NB4 (cell line): Measurements from ENCODE around the gene CNTN4.
"Not testable (repeated sequence)": the region's sequence is repeated elsewhere in the genome, so short reads cannot be mapped to it uniquely, and the experiment has no call there.

ENCODE experiments used
- DNase-seq: peaks from one replicate; pipeline ENCODE4 v3.0.0; 2010; ENCODE audit warnings: low read depth
- H3K4me3 ChIP-seq: one replicate; pipeline ENCODE4 v1.5.1; 2011; ENCODE audit warnings: mild to moderate bottlenecking, low read depth, low read length, moderate library complexity
- MAX ChIP-seq: IDR thresholded peaks from 2 replicates; pipeline ENCODE4 v1.6.1; 2011; ENCODE audit warnings: low read depth, low read length
- MYC ChIP-seq: IDR thresholded peaks from 2 replicates; pipeline ENCODE4 v1.6.1; 2011; ENCODE audit warnings: low read depth, low read length
- POLR2A ChIP-seq: IDR thresholded peaks from 2 replicates; pipeline ENCODE4 v1.6.1; 2011; ENCODE audit warnings: mild to moderate bottlenecking; ENCODE audit not compliant: insufficient read length; ENCODE audit errors: extremely low read depth
- TF ChIP-seq, protein P1 (sequence below): IDR thresholded peaks from one replicate; pipeline ENCODE4 v1.5.1; 2012; ENCODE audit warnings: low read depth, low read length

The CNTN4 gene

GRCh38 chr3:2098398-2099027 lies at the start of gene CNTN4:
Gene CNTN4 (plus strand): TSS chr3:2098866.
- DNase-seq: no peak
- TF ChIP-seq MAX (no peak), POLR2A (no peak), MYC (no peak)
- TF ChIP-seq, protein P1, sequence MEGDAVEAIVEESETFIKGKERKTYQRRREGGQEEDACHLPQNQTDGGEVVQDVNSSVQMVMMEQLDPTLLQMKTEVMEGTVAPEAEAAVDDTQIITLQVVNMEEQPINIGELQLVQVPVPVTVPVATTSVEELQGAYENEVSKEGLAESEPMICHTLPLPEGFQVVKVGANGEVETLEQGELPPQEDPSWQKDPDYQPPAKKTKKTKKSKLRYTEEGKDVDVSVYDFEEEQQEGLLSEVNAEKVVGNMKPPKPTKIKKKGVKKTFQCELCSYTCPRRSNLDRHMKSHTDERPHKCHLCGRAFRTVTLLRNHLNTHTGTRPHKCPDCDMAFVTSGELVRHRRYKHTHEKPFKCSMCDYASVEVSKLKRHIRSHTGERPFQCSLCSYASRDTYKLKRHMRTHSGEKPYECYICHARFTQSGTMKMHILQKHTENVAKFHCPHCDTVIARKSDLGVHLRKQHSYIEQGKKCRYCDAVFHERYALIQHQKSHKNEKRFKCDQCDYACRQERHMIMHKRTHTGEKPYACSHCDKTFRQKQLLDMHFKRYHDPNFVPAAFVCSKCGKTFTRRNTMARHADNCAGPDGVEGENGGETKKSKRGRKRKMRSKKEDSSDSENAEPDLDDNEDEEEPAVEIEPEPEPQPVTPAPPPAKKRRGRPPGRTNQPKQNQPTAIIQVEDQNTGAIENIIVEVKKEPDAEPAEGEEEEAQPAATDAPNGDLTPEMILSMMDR: no peak
- no peak within 1 kb of the TSS for H3K4me3 ChIP-seq

GRCh38 chr3:2061360-2061759 lies 37.3 kb upstream of the CNTN4 start:
- TF ChIP-seq MAX (no peak), POLR2A (no peak), MYC (no peak)
- TF ChIP-seq, protein P1: no peak
- H3K4me3 ChIP-seq: no peak overlapping the region
- DNase-seq: no peak

DNA sequence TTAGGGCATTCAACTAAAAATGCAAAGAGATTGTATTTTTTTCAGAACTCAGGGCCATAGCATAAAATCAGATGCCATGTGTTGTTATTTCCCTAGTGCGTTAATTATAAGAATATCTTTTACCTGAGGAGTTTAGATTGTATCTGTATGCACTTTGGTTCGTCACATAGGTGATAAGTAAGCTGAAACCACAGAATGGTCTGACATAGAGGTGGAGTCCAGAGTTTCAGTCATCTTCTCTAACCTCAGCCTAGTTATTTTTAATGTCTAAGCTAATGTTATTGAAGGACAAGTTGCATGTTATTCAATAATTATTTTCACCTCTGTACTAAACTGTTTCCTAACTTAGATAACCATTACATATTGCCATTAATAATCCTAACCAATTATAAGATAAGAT lies 27.1 kb upstream of the CNTN4 start:
- DNase-seq: no peak
- TF ChIP-seq MYC (no peak), MAX (no peak), POLR2A (no peak)
- TF ChIP-seq, protein P1: no peak
- no peak overlapping the region for H3K4me3 ChIP-seq

DNA sequence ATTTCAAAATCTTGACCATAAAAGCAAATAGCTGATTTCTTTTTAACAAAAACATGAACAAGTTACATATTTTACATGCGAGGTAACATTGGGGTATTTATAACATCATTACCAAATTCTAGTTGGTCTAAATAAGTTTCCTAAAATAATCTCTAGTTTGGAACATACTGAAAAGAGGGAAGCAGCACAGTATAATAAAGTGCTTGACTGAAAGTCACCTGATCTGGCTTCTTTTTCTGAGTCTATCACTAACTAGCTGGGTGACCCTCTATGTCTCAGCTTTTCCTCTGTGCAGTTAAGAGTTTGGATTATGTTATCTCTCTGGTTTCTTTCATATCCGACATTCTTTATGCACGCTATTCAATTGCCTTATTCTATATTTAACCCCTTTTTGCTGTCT lies 19.8 kb upstream of the CNTN4 start:
- H3K4me3 ChIP-seq: no peak overlapping the region
- TF ChIP-seq MYC (no peak), POLR2A (no peak), MAX (no peak)
- TF ChIP-seq, protein P1: no peak
- no peak for DNase-seq

DNA sequence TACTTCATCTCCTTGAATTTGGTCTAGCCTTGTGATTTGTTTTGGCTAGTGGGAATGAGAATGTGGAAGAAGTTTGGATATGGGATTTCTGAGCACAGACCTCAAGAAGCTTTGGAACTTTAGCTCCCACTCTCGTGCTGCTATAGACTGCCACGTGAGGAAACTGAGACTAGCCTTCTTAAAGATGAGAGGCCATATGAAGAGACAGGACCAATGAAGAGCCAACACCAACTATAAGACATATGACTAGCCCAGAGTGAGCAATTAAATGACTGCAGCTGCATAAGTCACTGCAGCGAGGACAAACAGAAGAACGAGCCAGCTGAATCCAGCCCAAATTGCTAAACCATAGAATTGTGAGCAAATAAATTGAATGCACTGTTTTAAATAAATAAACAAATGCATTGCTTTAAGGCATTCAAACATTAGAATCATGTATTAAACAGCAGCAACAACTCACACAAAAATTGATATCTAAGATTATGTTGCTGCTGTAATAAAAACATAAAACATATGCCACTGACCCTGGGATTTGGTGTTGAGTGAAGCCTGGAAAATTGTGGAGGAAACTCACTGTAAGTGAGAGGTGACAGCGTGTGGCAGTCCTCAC lies 15.7 kb upstream of the CNTN4 start:
- no peak overlapping the region for H3K4me3 ChIP-seq
- TF ChIP-seq MYC: no peak
- TF ChIP-seq MAX: no peak
- TF ChIP-seq POLR2A: no peak
- TF ChIP-seq, protein P1: no peak
- no peak for DNase-seq

- H3K4me3 ChIP-seq, DNase-seq: not testable (repeated sequence)
These were observed 15.1 kb upstream of the CNTN4 start for GRCh38 chr3:2083558-2083957.
